ENCODE results near the gene HS6ST2. TPM values are rescaled to one million over a fixed set of nuclear protein-coding genes. Genes with fewer than 3 reads are reported as not detected.

Gene HS6ST2
- total and polyA plus RNA-seq, 10 of the 15 experiments (the other 5 are each of a cell fraction or from before 2014, with no cell fraction given) = not detected

- no peaks in the 10 kb centered on the region for H3K4me1 ChIP-seq (ENCODE audit: control insufficient read depth, insufficient read depth, low read length)
- DNase-seq (ENCODE audit: low read depth, low spot score) = no peak
- POLR2A ChIA-PET = no interaction called here
- intact Hi-C loops (cut with micrococcal nuclease; ENCODE audit: unreplicated experiment) = no loop called here
- H2AFZ ChIP-seq (ENCODE audit: control insufficient read depth, low read depth, low read length) = no peak overlapping the region
- no TSS peak for BruUV-seq (replicated peaks)
- H3K9me3 ChIP-seq (replicated peaks; ENCODE audit: control insufficient read depth, insufficient read depth, low read length) = no peaks in the 10 kb centered on the region
- H3K27ac ChIP-seq (ENCODE audit: control insufficient read depth, insufficient read depth) = no peak overlapping the region
- H3K27me3 ChIP-seq (replicated peaks in 1 of 2; ENCODE audit: control insufficient read depth in 2 of 2, insufficient read depth in 2 of 2, low read length in 1 of 2) = no peaks in the 10 kb centered on the region
- CTCF ChIA-PET = no interaction called here
- no peak overlapping the region for H3K9ac ChIP-seq (ENCODE audit: control insufficient read depth, insufficient read depth, low read length)
- ATAC-seq = no peak
- no peaks in the 10 kb centered on the region for H3K36me3 ChIP-seq (ENCODE audit: control insufficient read depth in 2 of 2, insufficient read depth in 2 of 2, low read length in 1 of 2)
- FAIRE-seq = no peak
- no peak overlapping the region for H3K4me3 ChIP-seq
- H4K20me1 ChIP-seq (ENCODE audit: control insufficient read depth, insufficient read depth) = no peaks in the 10 kb centered on the region
- no peaks in the 10 kb centered on the region for H3K79me2 ChIP-seq (ENCODE audit: control insufficient read depth, insufficient read depth, low read length)
- in situ Hi-C loops (cut with MboI) = no loop called here
- H3K4me2 ChIP-seq (ENCODE audit: control insufficient read depth, insufficient read depth) = no peak overlapping the region
- no peak for TF ChIP-seq TBL1XR1 (IDR thresholded peaks at IDR 0.05; ENCODE audit: low read depth, low read length)
- no peak for TF ChIP-seq TCF12 (IDR thresholded peaks at IDR 0.05; ENCODE audit: low read depth, low read length)
- no peak for TF ChIP-seq TCF3 (IDR thresholded peaks at IDR 0.05; ENCODE audit: borderline replicate concordance, insufficient read depth, low read depth, low read length)
- no peak for TF ChIP-seq BCL11A (IDR thresholded peaks at IDR 0.05; ENCODE audit: low read depth, low read length)
- no peak for TF ChIP-seq BMI1 (IDR thresholded peaks at IDR 0.05; ENCODE audit: borderline replicate concordance)
- no peak for TF ChIP-seq DPF2 (IDR thresholded peaks at IDR 0.05)
- TF ChIP-seq ETV6 (conservative IDR thresholded peaks at IDR 0.05 in 1 of 2, IDR thresholded peaks at IDR 0.05 in 1 of 2; ENCODE audit: borderline replicate concordance in 1 of 2, low read depth in 1 of 2) = no peak
- no peak for TF ChIP-seq MAX (IDR thresholded peaks at IDR 0.05; ENCODE audit: low read depth, low read length)
- no peak for TF ChIP-seq SP1 (IDR thresholded peaks at IDR 0.05; ENCODE audit: low read depth, low read length)
- RAD21 ChIA-PET (ENCODE audit: unreplicated experiment) = no interaction called here
- SMC1A ChIA-PET (ENCODE audit: uncharacterized antibody, unreplicated experiment) = interaction anchor here (0.8 kb wide), 1 partner anchor 887 kb away, joined by 3 read pairs; no protein-coding TSS in a partner anchor
Observed at GRCh38 chrX:132712350-132712749, 246.1 kb downstream of the HS6ST2 start.

GRCh38 chrX:132710656-132711155 is 247.7 kb downstream of the HS6ST2 start:
- Histone ChIP-seq H3K9me3 (replicated peaks; ENCODE audit: control insufficient read depth, insufficient read depth, low read length) (no peaks in the 10 kb centered on the region), H3K27ac (ENCODE audit: control insufficient read depth, insufficient read depth) (no peak overlapping the region), H4K20me1 (ENCODE audit: control insufficient read depth, insufficient read depth) (no peaks in the 10 kb centered on the region), H3K9ac (ENCODE audit: control insufficient read depth, insufficient read depth, low read length) (no peak overlapping the region), H3K4me3 (no peak overlapping the region), H2AFZ (ENCODE audit: control insufficient read depth, low read depth, low read length) (no peak overlapping the region), H3K4me1 (ENCODE audit: control insufficient read depth, insufficient read depth, low read length) (no peaks in the 10 kb centered on the region), H3K79me2 (ENCODE audit: control insufficient read depth, insufficient read depth, low read length) (no peaks in the 10 kb centered on the region), H3K27me3 (replicated peaks in 1 of 2; ENCODE audit: control insufficient read depth in 2 of 2, insufficient read depth in 2 of 2, low read length in 1 of 2) (no peaks in the 10 kb centered on the region), H3K36me3 (ENCODE audit: control insufficient read depth in 2 of 2, insufficient read depth in 2 of 2, low read length in 1 of 2) (no peaks in the 10 kb centered on the region), H3K4me2 (ENCODE audit: control insufficient read depth, insufficient read depth) (no peak overlapping the region)
- ChIA-PET RAD21 (ENCODE audit: unreplicated experiment) (no interaction called here), CTCF (no interaction called here), POLR2A (no interaction called here), SMC1A (ENCODE audit: uncharacterized antibody, unreplicated experiment) (no interaction called here)
- TF ChIP-seq CUX1 (IDR thresholded peaks at IDR 0.05; ENCODE audit: insufficient replicate concordance, low read depth, low read length) = no peak
- no TSS peak for BruUV-seq (replicated peaks)
- in situ Hi-C loops (cut with MboI) (no loop called here), intact Hi-C loops (cut with micrococcal nuclease; ENCODE audit: unreplicated experiment) (no loop called here)
- ATAC-seq (no peak), FAIRE-seq (no peak), DNase-seq (ENCODE audit: low read depth, low spot score) (no peak)
- WGBS (ENCODE audit: insufficient coverage, insufficient replicate concordance, low lambda C conversion rate, missing lambda C conversion rate) = 0% methylated on average over 1 of the region's 1 CpG

Measured in GM12878 (cell line).